K562 (cell line): ENCODE results near the gene IRF9.

Experiments
- CTCF ChIP-seq, 3 experiments: IDR thresholded peaks in 2 of 3; conservative IDR thresholded peaks in 1 of 3; 2 replicates each; pipeline ENCODE4 v1.5.1; 2011 to 2012; ENCODE audit warnings: low read length in 3 of 3, mild to moderate bottlenecking in 3 of 3, control low read depth in 2 of 3, improper control_type of control experiment in 1 of 3, inconsistent platforms in 1 of 3, low read depth in 1 of 3, mixed read lengths in 1 of 3, moderate library complexity in 1 of 3; ENCODE audit not compliant: insufficient read depth in 2 of 3
- SNIP1 ChIP-seq: fragments of 450-650 bp; IDR thresholded peaks from 2 replicates; pipeline ENCODE4 v1.7.1; 2017; ENCODE audit warnings: low read depth, mild to moderate bottlenecking
- SP1 ChIP-seq: sonication (generic); formaldehyde crosslinking; IDR thresholded peaks from 2 replicates; pipeline ENCODE4 v1.8.1; 2022; ENCODE audit warnings: mild to moderate bottlenecking, missing genetic modification reagents
- TRIM24 ChIP-seq, 2 experiments: fragments of 450-650 bp; IDR thresholded peaks; 2 replicates each; pipeline ENCODE4 v1.6.1; 2016

- TF ChIP-seq CTCF (IDR thresholded peaks at IDR 0.05 in 2 of 3, conservative IDR thresholded peaks at IDR 0.05 in 1 of 3; ENCODE audit: insufficient read depth in 2 of 3, low read depth in 1 of 3, low read length in 3 of 3) (no peak), TRIM24 (IDR thresholded peaks at IDR 0.05) (no peak), SP1 (CRISPR knock-in tag) (no peak), SNIP1 (no peak)
These were observed 30.1 kb upstream of the IRF9 start for GRCh38 chr14:24130717-24131548.
